KBM-7 (cell line): ENCODE data around the gene TESMIN.

Experiments used
- DNase-seq: peaks from one replicate; pipeline ENCODE4 v3.0.0-alpha.2; 2015
- in situ Hi-C: fragments of 300-500 bp; cut with MboI; formaldehyde crosslinking; loops from 2 replicates; pipeline ENCODE4 v1.14.3; 2020; ENCODE audit warnings: low sequenced_read_pairs, low pct_unique_long_range_greater_than_20kb, mixed read lengths

TESMIN gene

GRCh38 chr11:68763926-68764657 is 12.8 kb upstream of the TESMIN start:
- no peak for DNase-seq
- in situ Hi-C loops, result no loop called here

DNA sequence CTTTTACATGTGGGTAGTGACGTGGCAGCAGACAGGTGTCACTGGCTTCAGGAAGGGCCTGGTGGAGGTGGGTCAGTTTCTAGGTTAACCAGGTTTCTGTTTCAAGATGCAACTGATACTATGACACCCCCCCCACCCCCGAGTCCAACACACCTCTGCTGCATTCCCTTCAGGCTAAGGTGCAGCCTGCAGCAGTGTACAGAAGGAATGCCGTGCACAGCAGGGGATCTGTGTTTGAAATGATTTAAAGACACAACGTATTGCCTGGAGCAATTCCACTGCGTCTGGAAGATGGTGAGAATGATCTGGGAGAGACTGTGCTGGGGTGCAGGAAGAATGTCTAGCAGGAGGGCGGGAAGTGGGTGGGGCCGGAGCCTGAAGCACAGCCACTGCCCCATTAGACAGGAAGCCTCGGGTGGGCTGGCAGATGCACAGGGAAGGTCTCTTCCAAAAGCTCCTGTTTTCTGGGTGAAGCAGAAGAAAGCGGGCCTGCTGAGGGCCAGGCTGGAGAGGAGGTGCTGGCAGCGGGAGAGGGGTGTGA is 11.9 kb upstream of the TESMIN start:
- no peak for DNase-seq
- in situ Hi-C loops, result no loop called here

GRCh38 chr11:68762481-68762880 is 11.2 kb upstream of the TESMIN start:
- DNase-seq, result no peak
- in situ Hi-C loops, result no loop called here

- in situ Hi-C loops, result no loop called here
- no peak for DNase-seq
These were observed 10.5 kb upstream of the TESMIN start for GRCh38 chr11:68761801-68762200.

- in situ Hi-C loops, result no loop called here
- no peak for DNase-seq
These were observed 8.7 kb upstream of the TESMIN start for GRCh38 chr11:68759991-68760390.

- in situ Hi-C loops, result no loop called here
- no peak for DNase-seq
These were observed 6.4 kb upstream of the TESMIN start for GRCh38 chr11:68757711-68758110.

GRCh38 chr11:68756171-68756766 is 4.9 kb upstream of the TESMIN start:
- in situ Hi-C loops, result no loop called here
- DNase-seq, result no peak

- in situ Hi-C loops, result no loop called here
- DNase-seq, result no peak
These were observed 2.0 kb upstream of the TESMIN start for GRCh38 chr11:68753300-68753699.

- no peak for DNase-seq
- in situ Hi-C loops, result no loop called here
These were observed 355 bp downstream of the TESMIN start for GRCh38 chr11:68751004-68751325.

DNA sequence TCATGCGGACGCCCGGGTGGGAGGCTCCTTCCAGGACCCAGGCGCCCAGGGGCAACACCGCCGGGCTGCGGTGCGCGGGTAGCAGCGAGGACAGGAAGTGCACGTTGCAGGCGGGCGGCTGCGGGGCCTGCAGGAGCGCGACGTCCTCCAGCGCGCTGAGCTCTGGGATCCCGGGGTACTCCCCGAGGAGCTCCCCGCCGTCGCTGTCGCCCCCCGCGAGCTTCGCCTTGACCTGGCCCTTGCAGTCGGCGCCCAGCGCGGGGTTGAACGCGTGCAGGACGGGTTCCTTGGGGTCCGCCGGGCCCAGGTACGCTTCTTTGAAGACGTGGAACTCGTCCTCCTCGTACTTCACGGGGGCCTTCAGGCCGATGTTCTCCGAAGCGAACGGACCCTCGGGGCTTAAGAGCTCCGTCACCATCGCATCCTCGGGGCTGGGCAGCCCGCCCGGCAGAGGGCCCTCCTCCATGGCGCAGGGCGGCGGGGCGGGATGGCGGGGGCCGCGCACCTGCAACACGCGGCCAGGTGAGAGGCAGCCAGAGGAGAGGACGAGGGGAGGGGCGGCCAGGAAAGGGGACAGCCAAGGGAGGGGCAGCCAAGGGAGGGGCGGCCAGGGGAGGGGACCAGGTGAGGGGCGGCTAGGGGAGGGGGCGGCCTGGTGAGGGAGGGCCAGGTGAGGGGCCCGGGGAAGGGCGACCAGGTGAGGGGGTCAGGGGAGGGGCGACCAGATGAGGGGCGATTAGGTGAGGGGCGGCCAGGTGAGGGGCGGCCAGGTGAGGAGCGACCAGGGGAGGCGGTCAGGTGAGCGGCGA is 921 bp downstream of the TESMIN start:
- DNase-seq, result no peak

DNA sequence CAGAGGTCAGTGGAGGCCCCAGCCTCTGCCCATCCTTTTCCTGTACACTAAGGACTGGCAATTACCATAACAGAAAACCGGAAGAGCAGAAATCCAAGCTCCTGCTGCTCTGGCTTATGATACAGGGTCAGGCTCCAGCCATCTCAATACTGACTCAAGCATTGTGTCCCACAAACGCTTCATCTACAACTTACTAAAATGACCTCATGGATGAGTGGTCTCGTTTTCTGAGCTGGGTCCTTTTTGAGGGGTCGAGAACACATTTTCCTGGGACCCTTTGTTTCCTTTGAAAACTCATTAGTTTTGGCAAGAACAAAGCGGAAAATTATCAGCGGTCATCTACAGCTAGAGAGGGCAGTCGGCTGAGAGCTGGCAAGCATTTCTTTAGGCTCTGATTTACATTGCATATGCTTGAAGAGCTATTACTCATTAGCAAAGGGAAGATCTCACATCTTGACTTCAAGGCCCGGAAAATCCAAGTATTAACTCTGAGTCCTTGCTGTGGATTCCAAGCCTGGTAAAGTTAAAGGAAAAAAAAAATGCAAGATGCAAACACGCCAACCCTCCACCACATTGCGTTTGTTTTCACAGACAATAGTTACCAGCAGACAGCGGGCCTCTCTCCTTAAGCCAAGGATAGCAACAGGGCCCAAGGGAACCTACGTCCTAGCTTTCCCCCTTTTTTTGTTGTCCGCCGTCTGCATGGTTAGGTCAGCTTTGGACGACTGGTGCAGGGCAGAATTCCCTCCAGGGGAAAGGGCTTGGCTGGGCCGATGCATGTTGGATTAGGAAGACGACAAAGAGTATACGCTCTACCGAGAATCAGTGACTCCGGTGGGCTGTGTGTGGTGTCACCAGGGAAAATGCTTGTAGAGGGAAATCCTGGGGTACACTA is 1.8 kb downstream of the TESMIN start:
- no peak for DNase-seq
- in situ Hi-C loops, result no loop called here

More for the DNA sequence above, 921 bp downstream of the TESMIN start:
- in situ Hi-C loops, result no loop called here

DNA sequence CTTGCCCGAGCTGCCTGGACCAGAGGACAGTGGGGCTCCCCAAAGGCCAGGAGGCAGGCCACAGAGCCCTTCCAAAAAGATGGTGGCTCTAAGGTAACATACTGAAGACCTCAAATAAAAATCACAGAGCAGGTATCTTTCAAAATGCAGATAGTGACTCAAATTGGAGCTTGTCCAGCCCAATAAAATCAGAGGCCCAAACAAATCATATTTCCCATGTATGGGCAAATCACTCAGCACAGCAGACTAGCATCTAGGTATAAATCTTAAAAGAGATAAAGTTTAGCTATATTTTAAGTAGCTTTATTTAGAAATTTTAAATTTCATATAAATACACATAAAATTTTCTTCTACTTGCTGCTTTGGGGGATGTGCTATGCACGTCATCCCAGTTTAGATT is 3.3 kb downstream of the TESMIN start:
- no peak for DNase-seq
- in situ Hi-C loops, result no loop called here

GRCh38 chr11:68743539-68743938 is 7.8 kb downstream of the TESMIN start:
- no peak for DNase-seq
- in situ Hi-C loops, result no loop called here

DNA sequence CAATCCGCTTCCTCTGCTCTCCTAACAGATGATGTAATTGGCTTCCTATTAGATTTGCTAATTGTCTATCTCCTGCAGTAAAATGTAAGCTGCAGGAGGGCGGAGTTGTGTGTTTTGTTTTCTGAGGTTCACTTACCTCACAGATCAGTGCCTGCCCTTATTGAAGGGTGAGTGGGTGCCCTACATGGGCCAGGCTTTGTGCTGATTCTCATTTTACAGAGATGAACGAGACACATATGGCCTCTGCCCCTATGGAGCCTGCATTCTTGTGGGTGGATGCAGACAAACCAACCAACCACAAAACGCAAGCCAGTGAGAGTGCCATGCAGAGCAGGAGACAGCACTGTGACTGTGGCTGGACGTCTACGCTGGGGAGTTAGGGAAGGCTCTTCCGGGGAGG is 9.9 kb downstream of the TESMIN start:
- in situ Hi-C loops, result no loop called here
- no peak for DNase-seq

GRCh38 chr11:68735646-68736045 is 15.7 kb downstream of the TESMIN start:
- no peak for DNase-seq
- in situ Hi-C loops, result no loop called here

GRCh38 chr11:68735125-68735524 is 16.2 kb downstream of the TESMIN start:
- in situ Hi-C loops, result no loop called here
- DNase-seq, result no peak

- in situ Hi-C loops, result no loop called here
- DNase-seq, result no peak
These were observed 17.2 kb downstream of the TESMIN start for GRCh38 chr11:68734111-68734510.

DNA sequence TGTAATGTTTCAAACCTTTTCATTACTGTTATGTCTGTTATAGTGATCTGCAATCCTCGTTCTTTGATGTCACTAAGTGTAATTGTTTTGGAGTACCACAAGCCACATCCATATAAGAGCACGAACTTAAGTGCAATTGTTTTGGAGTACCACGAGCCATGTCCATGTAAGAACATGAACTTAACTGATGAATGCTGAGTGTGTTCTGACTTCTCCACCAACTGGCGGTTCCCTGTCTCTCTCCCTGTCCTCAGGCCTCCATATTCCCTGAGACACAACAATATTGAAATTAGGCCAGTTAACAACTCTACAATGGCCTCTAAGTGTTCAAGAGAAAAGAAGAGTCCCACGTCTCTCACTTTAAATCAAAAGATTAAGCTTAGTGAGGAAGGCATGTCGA is 23.5 kb downstream of the TESMIN start:
- in situ Hi-C loops, result no loop called here
- no peak for DNase-seq

- in situ Hi-C loops, result no loop called here
- DNase-seq, result peak; percentile 65
These were observed 27.0 kb downstream of the TESMIN start for GRCh38 chr11:68724293-68724692.
